CD4-positive, alpha-beta T cell treated with Interleukin-15 for 4 hours (primary cell): ENCODE data around the gene GZF1.

Experiments
- DNase-seq: peaks from one replicate; pipeline ENCODE4 v3.0.0-alpha.2; 2020; ENCODE audit warnings: low spot score

The GZF1 gene

GRCh38 chr20:23407781-23408464 lies 45.9 kb downstream of the GZF1 start:
- DNase-seq = peak; percentile 37

GRCh38 chr20:23408957-23409356 lies 47.0 kb downstream of the GZF1 start:
- DNase-seq = no peak

- DNase-seq = no peak
Observed at GRCh38 chr20:23409800-23410199, 47.8 kb downstream of the GZF1 start.

- no peak for DNase-seq
Observed at GRCh38 chr20:23410916-23411695, 49.1 kb downstream of the GZF1 start.

GRCh38 chr20:23412026-23412425 lies 50.0 kb downstream of the GZF1 start:
- no peak for DNase-seq

GRCh38 chr20:23413862-23414422 lies 52.0 kb downstream of the GZF1 start:
- DNase-seq = no peak

- DNase-seq = no peak
Observed at GRCh38 chr20:23414526-23415188, 52.7 kb downstream of the GZF1 start.

- DNase-seq = no peak
Observed at GRCh38 chr20:23415555-23415954, 53.6 kb downstream of the GZF1 start.

- DNase-seq = peak; percentile 40
Observed at GRCh38 chr20:23415959-23416583, 54.1 kb downstream of the GZF1 start.

- no peak for DNase-seq
Observed at GRCh38 chr20:23417861-23418260, 55.9 kb downstream of the GZF1 start.

- no peak for DNase-seq
Observed at GRCh38 chr20:23419657-23419994, 57.6 kb downstream of the GZF1 start.

GRCh38 chr20:23419995-23420901 lies 58.3 kb downstream of the GZF1 start:
- DNase-seq = peak; percentile 12

- DNase-seq = peak; percentile 93
Observed at GRCh38 chr20:23420943-23421931, 59.3 kb downstream of the GZF1 start, which contains the start of gene NAPB. NAPB (minus strand) TSS chr20:23421488; CDS start chr20:23421402, 86 bp downstream.
